Raji (cell line): Measurements from ENCODE around the gene EYS.

Experiments used
- POLR2A ChIP-seq: IDR thresholded peaks from 2 replicates; pipeline ENCODE4 v1.6.1; 2011; ENCODE audit warnings: low read depth, low read length, control low read depth; ENCODE audit not compliant: insufficient read depth

EYS gene

DNA sequence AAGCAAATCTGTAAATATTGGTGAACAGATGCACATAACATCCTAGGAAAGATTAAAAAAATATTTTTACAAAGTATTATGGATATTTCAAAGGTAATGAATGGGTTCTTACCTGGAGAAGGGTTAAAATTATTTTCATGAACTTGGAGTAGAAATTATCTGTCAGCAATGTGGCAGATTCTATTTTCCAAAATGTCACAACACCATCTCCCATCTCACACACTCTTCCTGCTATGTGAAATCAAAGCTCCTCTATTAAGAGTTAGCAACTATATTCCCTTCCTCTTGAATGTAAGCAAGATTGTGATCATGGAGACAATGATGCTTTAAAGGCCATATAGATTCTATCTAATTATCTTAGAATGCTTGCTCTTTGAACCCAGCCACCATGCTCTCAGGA lies 304.5 kb downstream of the EYS start:
- TF ChIP-seq POLR2A = no peak

DNA sequence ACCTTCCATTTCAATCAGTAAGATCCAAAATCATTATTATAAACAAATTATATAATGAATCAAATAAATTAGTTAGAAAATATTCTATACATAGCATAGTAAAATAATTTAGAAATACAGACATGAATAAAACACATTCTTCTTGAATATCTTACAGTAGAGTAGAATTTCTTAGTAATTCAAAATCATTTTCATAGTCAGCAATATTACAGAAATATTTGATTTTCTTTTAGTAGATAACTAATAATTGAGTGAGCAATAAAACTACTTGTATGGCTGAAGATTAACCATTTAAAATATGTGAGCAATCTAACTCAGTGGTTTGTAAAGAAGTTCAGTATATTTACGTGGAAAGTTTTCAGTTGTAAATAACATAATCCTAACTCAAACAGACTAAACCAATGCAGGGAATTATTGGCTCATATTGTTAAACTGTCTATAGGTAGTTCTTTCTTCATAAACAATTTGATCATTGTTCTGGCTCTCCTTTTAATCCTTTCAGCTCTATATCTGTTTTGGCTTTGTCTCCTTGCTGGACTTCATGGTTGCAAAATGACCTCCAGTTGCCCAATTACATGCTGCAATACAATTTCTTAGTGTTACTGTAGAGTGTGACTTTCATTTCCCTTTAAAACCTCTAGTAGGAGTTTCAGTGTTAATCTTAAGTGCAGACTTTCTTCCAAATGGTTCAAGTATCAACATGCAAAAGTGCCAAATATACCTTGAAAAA lies 307.5 kb downstream of the EYS start:
- TF ChIP-seq POLR2A = no peak

- no peak for TF ChIP-seq POLR2A
These were observed 308.2 kb downstream of the EYS start for GRCh38 chr6:65398851-65399250.

GRCh38 chr6:65350530-65350929 lies 356.5 kb downstream of the EYS start:
- TF ChIP-seq POLR2A = no peak

- no peak for TF ChIP-seq POLR2A
These were observed 407.8 kb downstream of the EYS start for GRCh38 chr6:65299236-65299635.

- TF ChIP-seq POLR2A = no peak
These were observed 411.2 kb downstream of the EYS start for GRCh38 chr6:65295812-65296211.

GRCh38 chr6:65289491-65289890 lies 417.5 kb downstream of the EYS start:
- TF ChIP-seq POLR2A = no peak

- no peak for TF ChIP-seq POLR2A
These were observed 421.8 kb downstream of the EYS start for GRCh38 chr6:65285275-65285674.

- no peak for TF ChIP-seq POLR2A
These were observed 427.0 kb downstream of the EYS start for GRCh38 chr6:65280060-65280459.

DNA sequence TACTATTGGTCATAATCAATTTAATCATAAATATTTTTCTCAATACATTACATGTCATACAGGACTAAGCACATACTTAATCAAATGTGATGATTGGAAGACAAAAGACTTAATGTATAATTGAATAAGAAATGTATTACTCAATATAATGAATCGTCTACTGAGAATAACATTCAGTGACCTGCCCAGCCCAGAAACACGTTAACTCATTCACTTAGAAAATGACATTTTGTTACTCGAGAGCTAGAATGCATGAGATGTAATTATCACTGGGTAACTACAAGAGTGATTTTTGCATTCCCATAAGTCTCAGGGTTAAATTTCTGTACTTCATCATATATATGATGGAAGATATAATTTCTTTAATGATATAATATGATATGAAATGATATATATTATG lies 444.8 kb downstream of the EYS start:
- TF ChIP-seq POLR2A = no peak

- no peak for TF ChIP-seq POLR2A
These were observed 447.0 kb downstream of the EYS start for GRCh38 chr6:65259982-65260381.

DNA sequence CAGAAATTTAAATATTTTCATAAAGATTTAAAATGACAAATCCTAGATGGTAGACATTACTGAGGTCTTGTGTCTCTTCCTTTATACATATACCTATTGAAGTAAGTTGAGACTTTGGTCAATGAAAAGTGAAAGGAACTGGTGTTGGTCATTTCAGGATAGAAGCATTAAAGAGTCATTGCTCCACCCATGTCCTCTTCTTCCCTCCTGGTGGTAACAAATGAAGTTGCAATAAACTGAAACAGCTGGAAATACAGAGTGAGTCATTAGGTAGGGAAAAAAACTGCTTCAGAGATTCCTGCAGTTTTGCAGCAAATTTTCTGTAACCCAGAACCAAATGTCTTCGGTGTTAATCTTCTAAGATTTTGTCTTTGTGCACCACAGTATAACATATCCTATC lies 448.0 kb downstream of the EYS start:
- TF ChIP-seq POLR2A = no peak

DNA sequence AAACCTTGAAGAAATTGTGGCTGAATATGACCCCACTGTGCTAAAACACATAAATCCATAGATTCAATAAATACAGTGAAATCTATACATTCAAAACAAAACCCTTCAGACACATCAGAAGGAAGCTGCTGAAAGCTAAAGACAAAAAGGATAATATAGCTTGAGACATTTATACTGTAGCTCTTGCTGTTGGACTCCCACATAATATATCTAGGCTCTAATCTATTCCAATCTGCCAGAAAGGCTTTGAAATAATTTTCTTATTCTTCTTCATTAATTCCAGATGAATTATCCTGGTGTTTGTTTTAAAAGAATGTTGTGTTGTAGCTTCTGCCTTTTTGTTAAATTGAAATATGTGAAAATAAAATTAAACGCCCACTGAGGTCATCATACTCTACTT lies 454.0 kb downstream of the EYS start:
- TF ChIP-seq POLR2A = no peak

GRCh38 chr6:65248101-65248610 lies 458.9 kb downstream of the EYS start:
- no peak for TF ChIP-seq POLR2A

- no peak for TF ChIP-seq POLR2A
These were observed 475.4 kb downstream of the EYS start for GRCh38 chr6:65231616-65232015.

- TF ChIP-seq POLR2A = no peak
These were observed 477.2 kb downstream of the EYS start for GRCh38 chr6:65229825-65230224.

DNA sequence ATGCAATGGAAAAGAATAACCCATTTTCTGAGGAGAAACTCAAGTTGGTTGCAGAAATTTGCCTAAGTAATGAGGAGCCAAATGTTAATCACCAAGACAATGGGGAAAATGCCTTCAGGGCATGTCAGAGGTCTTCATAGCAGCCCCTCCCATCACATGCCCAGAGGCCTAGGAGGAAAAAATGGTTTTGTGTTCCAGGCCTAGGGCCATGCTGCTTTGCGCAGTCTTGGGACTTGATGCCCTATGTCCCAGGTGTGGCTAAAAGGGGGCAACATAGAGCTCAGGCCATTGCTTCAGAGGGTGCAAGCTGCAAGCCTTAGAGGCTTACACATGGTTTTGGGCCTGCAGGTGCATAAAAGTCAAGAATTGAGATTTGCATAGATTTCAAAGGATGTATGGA lies 485.9 kb downstream of the EYS start:
- no peak for TF ChIP-seq POLR2A

DNA sequence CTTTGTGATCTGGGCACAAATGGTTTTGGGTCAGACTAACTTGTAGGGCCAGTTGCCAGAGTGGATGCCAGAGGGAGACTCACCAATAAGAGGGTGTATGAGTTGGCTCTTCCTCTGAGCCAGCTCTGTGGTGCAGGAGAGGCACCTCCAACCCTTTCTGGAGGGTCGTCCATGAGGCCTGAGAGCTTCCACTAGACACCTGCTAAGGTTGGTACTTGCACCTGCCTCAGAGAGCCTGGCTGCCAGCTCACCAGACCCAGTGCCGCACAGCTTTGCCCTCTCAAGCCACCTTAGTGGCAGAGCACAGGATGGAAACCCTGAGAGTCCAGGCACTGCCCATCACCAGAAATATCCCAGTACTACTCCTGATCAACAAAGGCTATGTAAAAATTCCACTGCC lies 504.3 kb downstream of the EYS start:
- TF ChIP-seq POLR2A = no peak

DNA sequence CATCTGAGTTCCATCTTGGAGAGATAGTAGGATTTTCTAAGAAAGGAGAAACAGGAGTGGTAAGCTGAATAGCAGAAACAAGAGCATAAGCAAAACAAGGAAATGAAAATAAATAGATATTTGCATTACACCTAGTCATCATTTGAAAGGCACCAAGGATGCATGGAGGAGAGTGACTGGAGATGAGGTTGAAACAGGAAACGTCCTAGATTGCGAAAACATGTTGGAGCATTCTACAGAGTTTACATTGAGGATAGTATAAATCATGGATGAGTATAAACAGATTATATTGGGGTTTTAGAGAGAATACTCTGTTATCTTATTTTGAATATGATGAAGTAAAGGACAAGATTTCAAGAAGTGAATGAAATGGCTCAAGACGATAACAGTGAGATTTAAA lies 507.3 kb downstream of the EYS start:
- TF ChIP-seq POLR2A = no peak
